SU-DHL-6 (cell line): ENCODE results near the gene BLOC1S5.

Experiments used
- H2AFZ ChIP-seq: fragments of 200-600 bp; sonication (generic); 2 replicates; pipeline ENCODE4 v1.6.1; 2014; ENCODE audit warnings: low read depth, mild to moderate bottlenecking, moderate library complexity, mixed read lengths, antibody characterized with exemption, low read length; ENCODE audit not compliant: severe bottlenecking
- H3F3A ChIP-seq: fragments of 200-600 bp; shearing (Covaris generic); 2 replicates; pipeline ENCODE4 v1.6.0; 2016; ENCODE audit warnings: antibody characterized with exemption, mild to moderate bottlenecking; ENCODE audit not compliant: insufficient read depth
- H3K27ac ChIP-seq: fragments of 200-600 bp; sonication (generic); 2 replicates; pipeline ENCODE4 v1.5.1; 2016; ENCODE audit warnings: low read depth, mild to moderate bottlenecking, low read length, moderate library complexity, mixed read lengths
- H3K27me3 ChIP-seq: fragments of 200-600 bp; sonication (generic), shearing (Covaris generic); 2 replicates; pipeline ENCODE4 v1.6.0; 2014; ENCODE audit warnings: mild to moderate bottlenecking, low read length
- H3K36me3 ChIP-seq: fragments of 200-600 bp; sonication (generic); 2 replicates; pipeline ENCODE4 v1.6.1; 2014; ENCODE audit warnings: mild to moderate bottlenecking, low read length, mixed read lengths
- H3K4me2 ChIP-seq: fragments of 300-600, 200-600 bp; shearing (Covaris generic), sonication (generic); 2 replicates; pipeline ENCODE4 v1.6.0; 2014; ENCODE audit warnings: low read length, low read depth, mild to moderate bottlenecking; ENCODE audit not compliant: poor library complexity, severe bottlenecking
- H3K4me3 ChIP-seq: fragments of 200-600 bp; sonication (generic); 2 replicates; pipeline ENCODE4 v1.5.1; 2014; ENCODE audit warnings: antibody characterized with exemption, low read length, mild to moderate bottlenecking, mixed read lengths; ENCODE audit not compliant: insufficient read depth, poor library complexity, severe bottlenecking
- H3K79me2 ChIP-seq: fragments of 200-600 bp; sonication (generic); 2 replicates; pipeline ENCODE4 v1.6.1; 2014; ENCODE audit warnings: mild to moderate bottlenecking, low read length, moderate library complexity; ENCODE audit not compliant: insufficient read depth
- H3K9ac ChIP-seq: fragments of 200-600 bp; sonication (generic); 2 replicates; pipeline ENCODE4 v1.7.0; 2014; ENCODE audit warnings: mild to moderate bottlenecking, low read length
- H3K9me2 ChIP-seq: fragments of 200-600 bp; sonication (generic); replicated peaks from 2 replicates; pipeline ENCODE4 v1.6.1; 2014; ENCODE audit warnings: low read length; ENCODE audit not compliant: insufficient read depth
- H3K9me3 ChIP-seq: fragments of 200-600 bp; sonication (generic); 2 replicates; pipeline ENCODE4 v1.6.1; 2014; ENCODE audit warnings: low read length, mixed read lengths; ENCODE audit not compliant: insufficient read depth
- H4K20me1 ChIP-seq: fragments of 200-600 bp; sonication (generic); 2 replicates; pipeline ENCODE4 v1.6.1; 2014; ENCODE audit warnings: low read depth, mild to moderate bottlenecking, antibody characterized with exemption, low read length, moderate library complexity, mixed read lengths
- EZH2phosphoT487 ChIP-seq: fragments of 200-600 bp; sonication (generic), shearing (Covaris generic); conservative IDR thresholded peaks from 2 replicates; pipeline ENCODE4 v1.6.1; 2018; ENCODE audit warnings: mild to moderate bottlenecking, antibody characterized with exemption, low read length, moderate library complexity, mixed read lengths
- TF ChIP-seq, protein P1 (sequence below): fragments of 200-600 bp; sonication (generic); IDR thresholded peaks from one replicate; pipeline ENCODE4 v1.5.1; 2017; ENCODE audit warnings: antibody characterized with exemption, mild to moderate bottlenecking, low read length, moderate library complexity; ENCODE audit not compliant: insufficient read depth, poor library complexity, severe bottlenecking

Gene BLOC1S5

GRCh38 chr6:8084586-8084985 is 20.4 kb upstream of the BLOC1S5 start:
- H3K36me3 ChIP-seq = peaks cover 61% of the 10 kb centered on the region
- H3K4me2 ChIP-seq = no peak overlapping the region

GRCh38 chr6:8082954-8083858 is 19.0 kb upstream of the BLOC1S5 start:
- Histone ChIP-seq H3K36me3 (peaks cover 57% of the 10 kb centered on the region; the same call in 1 of the 2 replicates), H3K9me3 (no peaks in the 10 kb centered on the region), H3F3A (peaks cover 6% of the 10 kb centered on the region; the same call in 1 of the 2 replicates), H4K20me1 (peaks cover 12% of the 10 kb centered on the region; the same call in 1 of the 2 replicates), H3K9ac (no peak overlapping the region), H3K79me2 (peaks cover 45% of the 10 kb centered on the region), H3K27ac (no peak overlapping the region), H3K4me2 (no peak overlapping the region), H3K27me3 (no peaks in the 10 kb centered on the region), H3K4me3 (no peak overlapping the region), H3K9me2 (no peaks in the 10 kb centered on the region), H2AFZ (no peak overlapping the region)
- TF ChIP-seq EZH2phosphoT487 = no peak
- TF ChIP-seq, protein P1, sequence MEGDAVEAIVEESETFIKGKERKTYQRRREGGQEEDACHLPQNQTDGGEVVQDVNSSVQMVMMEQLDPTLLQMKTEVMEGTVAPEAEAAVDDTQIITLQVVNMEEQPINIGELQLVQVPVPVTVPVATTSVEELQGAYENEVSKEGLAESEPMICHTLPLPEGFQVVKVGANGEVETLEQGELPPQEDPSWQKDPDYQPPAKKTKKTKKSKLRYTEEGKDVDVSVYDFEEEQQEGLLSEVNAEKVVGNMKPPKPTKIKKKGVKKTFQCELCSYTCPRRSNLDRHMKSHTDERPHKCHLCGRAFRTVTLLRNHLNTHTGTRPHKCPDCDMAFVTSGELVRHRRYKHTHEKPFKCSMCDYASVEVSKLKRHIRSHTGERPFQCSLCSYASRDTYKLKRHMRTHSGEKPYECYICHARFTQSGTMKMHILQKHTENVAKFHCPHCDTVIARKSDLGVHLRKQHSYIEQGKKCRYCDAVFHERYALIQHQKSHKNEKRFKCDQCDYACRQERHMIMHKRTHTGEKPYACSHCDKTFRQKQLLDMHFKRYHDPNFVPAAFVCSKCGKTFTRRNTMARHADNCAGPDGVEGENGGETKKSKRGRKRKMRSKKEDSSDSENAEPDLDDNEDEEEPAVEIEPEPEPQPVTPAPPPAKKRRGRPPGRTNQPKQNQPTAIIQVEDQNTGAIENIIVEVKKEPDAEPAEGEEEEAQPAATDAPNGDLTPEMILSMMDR = no peak

More at GRCh38 chr6:8084586-8084985, 20.4 kb upstream of the BLOC1S5 start:
- H3K9me3 ChIP-seq = no peaks in the 10 kb centered on the region
- H3K27ac ChIP-seq = no peak overlapping the region
- H3K27me3 ChIP-seq = no peaks in the 10 kb centered on the region
- H3F3A ChIP-seq = peaks cover 6% of the 10 kb centered on the region; the same call in 1 of the 2 replicates
- H4K20me1 ChIP-seq = peaks cover 12% of the 10 kb centered on the region; the same call in 1 of the 2 replicates
- TF ChIP-seq EZH2phosphoT487 = no peak
- TF ChIP-seq, protein P1 = no peak
- H2AFZ ChIP-seq = no peak overlapping the region
- peaks cover 54% of the 10 kb centered on the region for H3K79me2 ChIP-seq
- no peaks in the 10 kb centered on the region for H3K9me2 ChIP-seq
- no peak overlapping the region for H3K4me3 ChIP-seq
- no peak overlapping the region for H3K9ac ChIP-seq

DNA sequence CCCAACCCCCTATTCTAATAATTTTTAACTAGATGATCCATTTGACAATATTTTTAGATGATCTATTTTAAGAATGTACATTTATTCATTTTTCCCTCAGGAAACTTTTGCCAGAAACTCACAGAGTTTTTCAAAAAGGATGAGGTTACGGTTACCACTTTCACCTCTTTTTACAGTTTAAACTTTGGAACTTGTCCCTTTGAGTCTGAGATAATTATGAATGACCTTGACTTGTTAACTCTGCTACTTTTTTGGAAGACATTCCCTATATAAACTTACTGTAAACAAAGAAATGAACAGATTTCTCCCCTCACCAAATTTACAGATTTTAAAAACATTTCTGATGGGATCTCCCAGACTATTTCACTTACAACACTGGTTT is 18.4 kb upstream of the BLOC1S5 start:
- no peak overlapping the region for H3K4me2 ChIP-seq
- no peaks in the 10 kb centered on the region for H3K27me3 ChIP-seq
- peaks cover 6% of the 10 kb centered on the region; the same call in 1 of the 2 replicates for H3F3A ChIP-seq
- no peak overlapping the region for H3K9ac ChIP-seq
- H4K20me1 ChIP-seq = peaks cover 12% of the 10 kb centered on the region; the same call in 1 of the 2 replicates
- TF ChIP-seq EZH2phosphoT487 = no peak
- TF ChIP-seq, protein P1 = no peak
- peaks cover 50% of the 10 kb centered on the region; the same call in 1 of the 2 replicates for H3K36me3 ChIP-seq
- H3K79me2 ChIP-seq = peaks cover 45% of the 10 kb centered on the region
- H3K9me2 ChIP-seq = no peaks in the 10 kb centered on the region
- no peak overlapping the region for H2AFZ ChIP-seq
- H3K4me3 ChIP-seq = no peak overlapping the region
- H3K9me3 ChIP-seq = no peaks in the 10 kb centered on the region
- H3K27ac ChIP-seq = no peak overlapping the region
